GM18870 (cell line): ENCODE data around the gene SERHL2.
"Not testable (repeated sequence)": the region's sequence is repeated elsewhere in the genome, so short reads cannot be mapped to it uniquely, and the experiment has no call there.

Source experiments
- ATAC-seq: cut with Tn5 transposase; IDR thresholded peaks from one replicate; pipeline ENCODE4 v1.9.1; 2021; ENCODE audit warnings: moderate library complexity; ENCODE audit not compliant: unreplicated experiment

Gene SERHL2

GRCh38 chr22:42571068-42571467 lies 17.3 kb downstream of the SERHL2 start:
- not testable (repeated sequence) for ATAC-seq

GRCh38 chr22:42574046-42574445 lies 20.3 kb downstream of the SERHL2 start:
- not testable (repeated sequence) for ATAC-seq

GRCh38 chr22:42574468-42574867 lies 20.7 kb downstream of the SERHL2 start:
- ATAC-seq = not testable (repeated sequence)

- ATAC-seq = not testable (repeated sequence)
Observed at GRCh38 chr22:42575996-42576574, 22.3 kb downstream of the SERHL2 start.

GRCh38 chr22:42577141-42577540 lies 23.4 kb downstream of the SERHL2 start:
- ATAC-seq = not testable (repeated sequence)

GRCh38 chr22:42577623-42578240 lies 24.0 kb downstream of the SERHL2 start:
- ATAC-seq = no peak

GRCh38 chr22:42580040-42580439 lies 26.3 kb downstream of the SERHL2 start:
- ATAC-seq = not testable (repeated sequence)

- ATAC-seq = not testable (repeated sequence)
Observed at GRCh38 chr22:42581194-42581761, 27.5 kb downstream of the SERHL2 start.

- no peak for ATAC-seq
Observed at GRCh38 chr22:42581762-42582716, 28.3 kb downstream of the SERHL2 start.

GRCh38 chr22:42582987-42583386 lies 29.2 kb downstream of the SERHL2 start:
- ATAC-seq = no peak

GRCh38 chr22:42584364-42584940 lies 30.7 kb downstream of the SERHL2 start:
- ATAC-seq = no peak

- ATAC-seq = no peak
Observed at GRCh38 chr22:42585096-42585495, 31.3 kb downstream of the SERHL2 start.

- ATAC-seq = no peak
Observed at GRCh38 chr22:42586381-42586780, 32.6 kb downstream of the SERHL2 start.

GRCh38 chr22:42587588-42588175 lies 33.9 kb downstream of the SERHL2 start:
- no peak for ATAC-seq

- ATAC-seq = no peak
Observed at GRCh38 chr22:42591987-42592386, 38.2 kb downstream of the SERHL2 start.

GRCh38 chr22:42595434-42595833 lies 41.7 kb downstream of the SERHL2 start:
- ATAC-seq = no peak

- no peak for ATAC-seq
Observed at GRCh38 chr22:42596336-42596735, 42.6 kb downstream of the SERHL2 start.

- ATAC-seq = no peak
Observed at GRCh38 chr22:42596863-42597530, 43.2 kb downstream of the SERHL2 start.

GRCh38 chr22:42601879-42602465 lies 48.2 kb downstream of the SERHL2 start:
- no peak for ATAC-seq

GRCh38 chr22:42602470-42602869 lies 48.7 kb downstream of the SERHL2 start:
- no peak for ATAC-seq
